CD4-positive, alpha-beta T cell treated with Interferon alpha-2 for 1 hour (primary cell): ENCODE results near the gene TMEM178B.
"Not testable (repeated sequence)": the region's sequence is repeated elsewhere in the genome, so short reads cannot be mapped to it uniquely, and the experiment has no call there.

Source experiments
- DNase-seq, 2 donors: peaks; one replicate each; pipeline ENCODE4 v3.0.0-alpha.2; 2020 to 2022

The TMEM178B gene

GRCh38 chr7:141144921-141145629 is 71.2 kb downstream of the TMEM178B start:
- DNase-seq, result no peak

GRCh38 chr7:141145630-141145982 is 71.7 kb downstream of the TMEM178B start:
- DNase-seq, result no peak

GRCh38 chr7:141147482-141147881 is 73.6 kb downstream of the TMEM178B start:
- DNase-seq, result no peak

- DNase-seq, result no peak
Observed at GRCh38 chr7:141150465-141150864, 76.6 kb downstream of the TMEM178B start.

DNA sequence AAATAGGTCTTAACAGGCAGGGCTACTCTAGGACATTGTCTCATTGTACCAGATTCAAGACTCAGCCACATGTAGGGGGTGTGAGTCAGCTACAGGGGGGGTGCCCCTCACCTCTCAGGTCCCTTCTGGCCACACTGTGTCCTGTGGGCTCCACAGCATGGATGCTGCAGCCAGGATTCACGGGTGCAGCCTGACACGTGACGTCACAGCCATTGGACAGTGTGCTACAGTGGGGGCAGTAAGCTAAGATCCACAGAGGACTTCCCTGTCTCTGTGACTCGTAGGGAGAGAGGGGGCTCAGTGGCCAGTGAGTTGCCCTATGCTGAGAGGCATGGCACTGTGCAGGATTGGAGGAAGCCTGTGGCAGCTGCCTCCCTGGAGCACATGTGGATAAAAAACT is 77.9 kb downstream of the TMEM178B start:
- DNase-seq, result no peak

- DNase-seq, result no peak
Observed at GRCh38 chr7:141153231-141153630, 79.4 kb downstream of the TMEM178B start.

GRCh38 chr7:141154131-141154732 is 80.4 kb downstream of the TMEM178B start:
- no peak for DNase-seq

GRCh38 chr7:141156407-141156806 is 82.5 kb downstream of the TMEM178B start:
- DNase-seq, result no peak

DNA sequence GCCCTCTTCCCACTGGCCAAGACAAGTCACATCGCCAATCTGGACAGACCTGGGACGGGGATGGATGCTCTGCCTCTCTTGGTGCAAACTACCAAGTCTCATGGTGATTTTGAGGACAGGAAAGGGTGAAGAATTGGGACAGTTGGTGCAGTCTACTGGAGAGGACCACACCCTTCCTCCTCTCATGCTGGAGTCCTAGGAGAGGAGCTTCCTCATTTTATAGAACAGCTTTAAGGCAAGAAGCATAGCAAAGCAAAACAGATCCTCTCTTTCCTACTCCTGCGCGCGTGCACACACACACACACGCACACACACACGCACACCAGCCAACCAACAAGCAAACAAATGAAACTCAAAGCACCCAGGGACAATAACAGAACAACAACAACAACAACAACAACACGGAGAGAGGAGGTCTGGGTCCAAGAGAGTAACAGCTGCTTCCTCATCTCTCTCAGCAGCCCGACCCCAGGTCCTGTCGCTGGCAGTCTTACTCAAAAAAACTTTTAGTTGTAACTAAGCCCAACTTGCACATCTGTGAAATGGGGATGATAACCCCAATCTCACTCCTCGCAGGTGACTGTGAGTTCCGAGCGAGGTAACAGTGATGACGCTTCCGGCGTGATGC is 83.4 kb downstream of the TMEM178B start:
- DNase-seq, result no peak

- no peak for DNase-seq
Observed at GRCh38 chr7:141158561-141158960, 84.7 kb downstream of the TMEM178B start.

DNA sequence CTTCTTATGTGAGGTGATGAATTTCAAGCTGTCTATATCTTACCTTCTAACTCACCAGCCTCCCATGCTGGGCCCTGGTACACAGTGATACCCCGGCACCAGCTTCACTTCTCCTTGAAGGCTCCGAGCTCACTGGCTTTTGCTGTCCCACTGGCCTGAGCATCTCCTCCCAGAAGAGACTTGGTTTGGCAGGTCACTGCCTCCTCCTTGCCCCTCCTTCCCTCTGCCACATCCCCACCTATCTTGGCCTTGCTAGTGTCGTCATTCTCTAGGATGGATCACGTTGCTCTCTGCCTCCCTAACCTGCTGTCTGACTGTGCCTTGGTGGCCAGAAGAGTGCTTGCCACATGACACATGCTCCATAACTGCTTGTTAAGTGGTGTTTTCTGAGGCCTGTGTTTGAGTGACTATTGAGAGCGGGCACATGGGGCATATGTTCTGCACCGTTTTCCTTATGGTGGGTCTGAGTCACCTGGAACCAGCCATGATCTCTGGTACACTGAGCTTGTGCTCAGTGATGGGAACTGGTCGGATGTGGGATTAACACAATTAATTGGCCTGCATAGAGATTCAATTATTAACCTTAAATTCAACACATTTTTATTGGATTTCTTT is 86.5 kb downstream of the TMEM178B start:
- DNase-seq, result no peak

DNA sequence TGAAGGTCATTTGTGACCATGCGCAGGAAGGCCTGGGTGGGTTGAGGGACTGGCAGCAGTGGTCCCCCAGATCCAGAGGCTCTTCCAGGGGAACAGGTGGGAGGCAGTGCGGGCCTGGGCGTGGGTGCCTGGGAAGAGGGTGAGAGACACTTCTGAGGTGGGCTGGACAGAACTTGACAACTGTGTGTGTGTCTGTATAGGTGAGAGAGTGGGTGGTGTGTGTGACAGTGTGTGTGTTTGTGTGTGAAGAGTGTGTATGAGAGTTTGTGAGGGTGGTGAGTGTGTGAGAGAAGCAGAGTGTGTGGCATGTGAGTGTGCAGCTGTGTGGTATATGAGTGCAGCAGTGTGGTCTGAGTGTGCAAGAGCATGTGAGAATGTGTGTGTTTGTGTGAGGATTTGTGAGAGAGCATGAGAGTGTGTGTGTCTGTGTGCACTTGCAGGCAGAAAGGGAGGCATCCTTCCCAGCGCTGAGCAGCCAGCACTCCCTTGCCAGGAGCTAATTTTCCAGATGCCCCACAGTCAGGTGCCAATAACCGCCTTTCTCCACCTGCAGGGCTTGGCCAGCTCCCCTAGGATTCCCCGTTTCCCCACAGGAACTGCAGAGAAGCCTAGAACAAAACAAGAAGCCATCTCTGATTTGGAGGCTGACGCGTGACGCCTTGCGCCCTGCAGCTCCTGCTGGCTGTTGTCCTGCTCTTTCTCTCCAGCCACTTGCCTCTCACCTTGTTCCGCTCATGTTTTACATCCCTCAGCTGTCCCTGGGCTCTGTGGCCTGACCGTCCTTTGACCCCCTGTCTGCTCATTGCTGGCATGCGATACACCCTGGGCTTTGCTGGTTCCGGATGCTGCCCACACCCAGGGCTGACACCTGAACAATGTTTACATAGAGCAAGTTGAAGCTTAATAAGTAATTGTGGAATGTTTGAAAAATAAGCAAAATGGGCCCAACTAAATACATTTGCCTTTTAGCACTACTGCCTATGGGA is 88.0 kb downstream of the TMEM178B start:
- DNase-seq, result no peak

DNA sequence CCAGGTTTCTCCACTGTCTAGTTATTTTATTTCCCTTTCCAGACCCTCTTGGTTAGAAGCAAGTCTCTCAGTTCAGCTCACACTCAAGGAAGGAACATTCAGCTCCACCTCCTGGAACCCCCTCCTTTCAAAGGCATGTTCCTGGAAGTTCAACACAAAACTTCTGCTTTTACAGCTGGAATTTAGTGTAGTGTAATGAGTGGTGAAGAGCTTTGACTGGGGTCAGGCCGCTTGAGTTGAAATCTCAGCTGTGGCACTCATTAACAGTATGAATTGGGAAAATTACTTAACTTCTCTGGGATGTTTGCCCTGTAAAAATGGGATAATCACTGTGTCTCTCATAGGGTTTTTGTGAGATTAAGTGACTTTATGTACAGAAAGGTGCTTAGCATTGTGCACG is 91.7 kb downstream of the TMEM178B start:
- no peak for DNase-seq

DNA sequence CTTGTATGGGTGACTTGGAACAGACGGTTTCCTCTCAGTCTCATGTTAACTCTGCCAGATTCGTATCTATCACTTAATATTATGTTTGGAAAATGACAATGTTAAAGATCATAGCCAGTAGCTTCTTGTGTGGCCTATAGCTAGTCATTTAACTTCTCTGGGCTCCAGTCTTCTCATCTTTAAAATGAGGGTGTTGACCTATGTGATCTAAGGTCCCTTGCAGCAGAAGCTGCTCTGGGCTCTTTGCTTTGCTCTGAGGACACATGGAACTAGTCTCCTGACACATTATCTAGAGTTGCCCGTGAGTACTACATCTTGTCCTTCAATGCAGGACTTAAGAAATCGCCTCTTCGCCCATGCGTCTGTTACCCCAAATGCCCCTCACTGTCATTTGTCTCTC is 93.1 kb downstream of the TMEM178B start:
- no peak for DNase-seq

GRCh38 chr7:141167381-141167964 is 93.6 kb downstream of the TMEM178B start:
- DNase-seq, result no peak

DNA sequence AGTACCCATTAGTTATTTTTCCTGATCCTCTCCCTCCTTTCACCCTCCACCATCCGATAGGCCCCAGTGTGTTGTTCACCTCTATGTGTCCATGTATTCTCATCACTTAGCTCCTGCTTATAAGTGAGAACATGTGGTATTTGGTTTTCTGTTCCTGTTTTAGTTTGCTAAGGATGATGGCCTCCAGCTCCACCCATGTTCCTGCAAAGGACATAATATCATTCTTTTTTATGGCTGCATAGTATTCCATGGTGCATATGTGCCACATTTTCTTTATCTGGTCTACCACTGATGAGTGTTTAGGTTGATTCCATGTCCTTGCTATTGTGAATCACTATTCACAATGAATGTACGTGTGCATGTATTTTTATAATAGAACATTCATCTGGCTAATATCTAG is 95.3 kb downstream of the TMEM178B start:
- DNase-seq, result not testable (repeated sequence)

- DNase-seq, result not testable (repeated sequence)
Observed at GRCh38 chr7:141175728-141176127, 101.9 kb downstream of the TMEM178B start.

DNA sequence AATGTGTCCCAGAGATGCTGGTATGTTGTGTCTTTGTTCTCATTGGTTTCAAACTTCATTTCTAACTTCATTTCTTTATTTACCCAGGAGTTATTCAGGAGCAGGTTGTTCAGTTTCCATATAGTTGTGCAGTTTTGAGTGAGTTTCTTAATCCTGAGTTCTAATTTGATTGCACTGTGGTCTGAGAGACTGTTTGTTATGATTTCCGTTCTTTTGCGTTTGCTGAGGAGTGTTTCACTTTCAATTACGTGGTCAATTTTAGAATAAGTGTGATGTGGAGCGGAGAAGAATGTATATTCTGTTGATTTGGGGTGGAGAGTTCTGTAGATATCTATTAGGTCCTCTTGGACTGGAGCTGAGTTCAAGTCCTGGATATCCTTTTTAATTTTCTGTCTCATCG is 103.3 kb downstream of the TMEM178B start:
- DNase-seq, result peak in 1 of 2 donors; percentile 22

- DNase-seq, result no peak
Observed at GRCh38 chr7:141178486-141179135, 104.7 kb downstream of the TMEM178B start.

- no peak for DNase-seq
Observed at GRCh38 chr7:141181812-141182211, 107.9 kb downstream of the TMEM178B start.

- no peak for DNase-seq
Observed at GRCh38 chr7:141184532-141185190, 110.8 kb downstream of the TMEM178B start.
